GM19397 (cell line): ENCODE data around the gene SPOCK1.
"Not testable (repeated sequence)": the region's sequence is repeated elsewhere in the genome, so short reads cannot be mapped to it uniquely, and the experiment has no call there.

Experiments
- ATAC-seq: cut with Tn5 transposase; IDR thresholded peaks from one replicate; pipeline ENCODE4 v1.9.1; 2021; ENCODE audit warnings: mild to moderate bottlenecking, moderate library complexity; ENCODE audit not compliant: unreplicated experiment

SPOCK1 gene

GRCh38 chr5:137234973-137235943 is 263.9 kb downstream of the SPOCK1 start:
- ATAC-seq: no peak

- ATAC-seq: no peak
Observed at GRCh38 chr5:137233726-137234125, 265.4 kb downstream of the SPOCK1 start.

GRCh38 chr5:137233304-137233703 is 265.8 kb downstream of the SPOCK1 start:
- not testable (repeated sequence) for ATAC-seq

- ATAC-seq: no peak
Observed at GRCh38 chr5:137231540-137231939, 267.6 kb downstream of the SPOCK1 start.

- no peak for ATAC-seq
Observed at GRCh38 chr5:137228816-137229215, 270.3 kb downstream of the SPOCK1 start.

- ATAC-seq: no peak
Observed at GRCh38 chr5:137226081-137226480, 273.0 kb downstream of the SPOCK1 start.

GRCh38 chr5:137223324-137224295 is 275.5 kb downstream of the SPOCK1 start:
- ATAC-seq: no peak

GRCh38 chr5:137221943-137222342 is 277.2 kb downstream of the SPOCK1 start:
- no peak for ATAC-seq

- no peak for ATAC-seq
Observed at GRCh38 chr5:137220523-137220927, 278.6 kb downstream of the SPOCK1 start.

GRCh38 chr5:137218896-137219295 is 280.2 kb downstream of the SPOCK1 start:
- no peak for ATAC-seq

- ATAC-seq: no peak
Observed at GRCh38 chr5:137218471-137218870, 280.7 kb downstream of the SPOCK1 start.

GRCh38 chr5:137217599-137218200 is 281.4 kb downstream of the SPOCK1 start:
- ATAC-seq: no peak

GRCh38 chr5:137216976-137217598 is 282.0 kb downstream of the SPOCK1 start:
- no peak for ATAC-seq

GRCh38 chr5:137215780-137216179 is 283.3 kb downstream of the SPOCK1 start:
- ATAC-seq: no peak

- ATAC-seq: no peak
Observed at GRCh38 chr5:137215261-137215660, 283.9 kb downstream of the SPOCK1 start.

- no peak for ATAC-seq
Observed at GRCh38 chr5:137214446-137215189, 284.5 kb downstream of the SPOCK1 start.

GRCh38 chr5:137212471-137212870 is 286.7 kb downstream of the SPOCK1 start:
- ATAC-seq: no peak

GRCh38 chr5:137209232-137209809 is 289.8 kb downstream of the SPOCK1 start:
- no peak for ATAC-seq

GRCh38 chr5:137207023-137207760 is 291.9 kb downstream of the SPOCK1 start:
- no peak for ATAC-seq
